Fibroblast of upper back skin (primary cell): ENCODE data around the gene MAGI2.
"Not testable (repeated sequence)": the region's sequence is repeated elsewhere in the genome, so short reads cannot be mapped to it uniquely, and the experiment has no call there.

Experiments used
- DNase-seq: peaks from one replicate; pipeline ENCODE4 v3.0.0-alpha.2; 2013

Gene MAGI2

GRCh38 chr7:78605119-78605518 lies 848.3 kb downstream of the MAGI2 start:
- DNase-seq, result peak; percentile 10

GRCh38 chr7:78601728-78602127 lies 851.7 kb downstream of the MAGI2 start:
- peak; percentile 17 for DNase-seq

- DNase-seq, result peak; percentile 51
Observed at GRCh38 chr7:78594156-78594555, 859.3 kb downstream of the MAGI2 start.

- no peak for DNase-seq
Observed at GRCh38 chr7:78588393-78588792, 865.1 kb downstream of the MAGI2 start.

GRCh38 chr7:78587443-78588044 lies 865.9 kb downstream of the MAGI2 start:
- peak; percentile 30 for DNase-seq

DNA sequence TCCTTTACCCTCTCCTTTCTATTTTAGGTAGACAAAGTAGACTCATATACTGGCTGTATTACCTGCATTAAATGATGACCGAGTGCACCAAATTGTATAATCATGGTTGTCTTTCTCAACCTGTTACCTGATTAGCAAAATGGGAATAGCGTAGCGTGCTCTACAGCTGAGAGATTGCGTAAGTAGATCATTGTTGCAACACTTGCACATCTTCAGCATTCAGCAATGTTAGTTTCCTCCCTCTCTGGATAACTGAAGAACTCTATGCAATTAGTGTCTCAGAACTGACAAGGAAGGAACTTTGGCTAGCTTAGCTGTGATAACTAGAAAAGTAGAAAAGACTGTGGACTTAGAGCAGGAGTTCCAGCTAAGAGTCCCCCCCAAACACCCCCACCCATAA lies 867.5 kb downstream of the MAGI2 start:
- no peak for DNase-seq

DNA sequence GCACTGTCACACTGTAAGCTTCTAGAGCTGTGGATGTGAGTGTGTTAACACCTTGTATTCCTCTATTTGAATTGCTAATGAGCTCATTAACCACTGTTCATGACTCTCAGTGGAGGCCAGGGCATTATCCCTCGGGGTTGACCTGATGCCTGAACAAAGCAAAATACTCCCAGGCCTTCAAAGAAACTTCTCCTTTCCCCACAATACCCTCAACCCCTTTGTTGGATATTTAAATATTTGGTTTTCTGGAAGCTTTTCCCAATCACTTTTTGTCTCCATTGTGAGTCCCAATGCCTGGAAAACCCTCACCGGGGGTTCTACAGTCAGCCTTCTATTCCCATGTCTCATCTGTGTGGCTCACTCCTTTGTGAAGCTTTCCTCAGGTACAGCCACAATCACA lies 874.8 kb downstream of the MAGI2 start:
- no peak for DNase-seq

DNA sequence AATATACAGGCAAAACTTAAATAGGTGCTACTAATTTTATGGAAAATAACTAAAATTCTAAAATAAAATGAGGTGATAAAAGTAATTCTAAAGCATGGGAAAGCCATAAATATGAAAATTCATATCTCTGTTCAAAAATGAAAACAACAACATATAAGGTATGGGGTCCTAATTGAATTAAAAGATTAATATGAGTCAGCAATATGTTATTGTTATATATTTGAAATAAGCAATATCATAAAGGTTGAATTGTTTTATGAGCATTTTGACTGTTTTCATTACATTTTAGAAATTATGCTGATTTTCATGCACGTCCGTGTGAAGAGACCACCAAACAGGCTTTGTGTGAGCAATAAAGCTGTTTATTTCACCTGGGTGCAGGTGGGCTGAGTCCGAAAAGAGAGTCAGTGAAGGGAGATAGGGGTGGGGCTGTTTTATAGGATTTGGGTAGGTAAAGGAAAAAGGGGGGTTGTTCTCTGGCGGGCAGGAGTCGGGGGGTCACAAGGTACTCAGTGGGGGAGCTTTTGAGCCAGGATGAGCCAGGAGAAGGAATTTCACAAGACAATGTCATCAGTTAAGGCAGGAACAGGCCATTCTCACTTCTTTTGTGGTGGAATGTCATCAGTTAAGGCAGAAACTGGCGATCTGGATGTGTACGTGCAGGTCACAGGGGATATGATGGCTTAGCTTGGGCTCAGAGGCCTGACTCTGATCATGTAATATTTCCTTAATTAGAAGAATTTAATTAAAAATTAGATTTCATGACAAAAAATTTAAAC lies 876.1 kb downstream of the MAGI2 start:
- DNase-seq, result not testable (repeated sequence)

GRCh38 chr7:78576236-78576635 lies 877.2 kb downstream of the MAGI2 start:
- peak; percentile 61 for DNase-seq

DNA sequence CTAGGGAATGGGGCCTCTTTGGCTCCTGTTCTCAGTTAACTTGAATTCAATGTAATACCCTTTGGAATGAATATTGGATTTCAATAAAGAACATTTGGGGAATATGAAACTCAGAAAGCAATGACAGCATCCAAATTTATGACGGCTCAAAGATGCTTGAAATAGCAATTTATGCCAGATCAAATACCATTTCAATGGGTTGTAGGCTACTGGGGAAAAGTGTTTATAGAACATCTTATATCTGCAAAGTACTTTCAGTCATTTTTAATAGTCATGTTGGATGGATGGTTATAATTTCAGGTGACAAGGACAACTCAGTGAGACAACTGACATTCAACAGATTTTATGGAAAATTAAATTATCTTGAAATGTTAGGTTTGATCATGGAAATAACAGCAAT lies 882.2 kb downstream of the MAGI2 start:
- peak; percentile 4 for DNase-seq

- no peak for DNase-seq
Observed at GRCh38 chr7:78568690-78569089, 884.8 kb downstream of the MAGI2 start.

- DNase-seq, result no peak
Observed at GRCh38 chr7:78567836-78568235, 885.6 kb downstream of the MAGI2 start.

DNA sequence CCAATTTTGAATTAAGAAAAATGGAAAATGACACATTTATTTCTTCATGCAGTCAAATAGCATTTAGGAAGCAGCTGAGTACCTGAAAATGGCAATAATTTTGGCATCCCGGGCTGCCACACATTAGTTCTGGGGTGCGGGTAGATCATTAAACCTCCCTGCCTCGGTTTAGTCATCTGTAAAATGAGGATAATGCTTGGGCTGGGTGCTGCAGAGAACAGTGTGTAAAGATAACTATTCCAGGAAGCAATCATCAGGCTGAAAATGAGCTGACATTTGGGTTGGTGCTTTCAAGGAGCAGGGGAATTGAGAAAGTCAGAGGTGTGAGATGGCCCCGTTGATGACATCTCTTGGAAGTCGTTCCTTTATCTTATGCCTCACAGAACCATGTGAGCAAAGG lies 887.7 kb downstream of the MAGI2 start:
- no peak for DNase-seq

- no peak for DNase-seq
Observed at GRCh38 chr7:78563191-78563590, 890.3 kb downstream of the MAGI2 start.

DNA sequence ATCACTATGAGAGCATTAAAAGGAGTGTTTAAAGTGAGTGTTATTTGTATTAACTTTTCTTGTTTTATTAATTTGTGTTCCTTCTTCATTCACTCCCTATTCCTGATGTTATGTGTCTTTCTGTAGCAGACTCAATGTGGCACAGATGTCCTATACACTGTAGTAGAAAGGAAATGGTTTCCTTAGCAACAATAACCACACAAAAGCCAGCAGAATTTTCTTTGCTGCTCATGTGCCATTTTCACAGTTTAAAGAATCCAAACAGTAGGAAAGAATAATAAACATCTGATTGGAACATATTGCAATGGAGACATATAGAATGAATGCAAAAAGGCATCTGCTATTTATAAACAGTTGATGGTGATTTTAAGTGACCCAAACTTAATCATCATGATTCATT lies 891.3 kb downstream of the MAGI2 start:
- peak; percentile 9 for DNase-seq

- no peak for DNase-seq
Observed at GRCh38 chr7:78558566-78558965, 894.9 kb downstream of the MAGI2 start.

DNA sequence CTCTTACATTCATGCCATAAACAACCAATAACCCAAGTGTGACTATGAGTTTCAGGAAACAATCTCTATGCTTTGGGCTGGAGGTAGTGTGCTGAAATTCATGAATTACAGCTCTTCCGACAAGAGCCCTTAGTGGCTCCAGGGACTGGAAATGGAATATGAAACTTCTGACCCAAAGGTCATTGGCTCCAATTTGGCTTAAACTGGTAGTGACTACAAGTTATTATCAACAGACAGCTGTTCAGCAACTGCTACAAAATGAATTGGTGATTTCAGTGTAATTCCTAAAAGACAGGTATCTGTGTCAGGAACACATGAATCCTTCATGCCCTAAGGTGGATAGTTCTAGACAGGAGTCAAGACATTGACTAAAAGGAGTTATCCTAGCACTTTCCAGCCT lies 909.5 kb downstream of the MAGI2 start:
- no peak for DNase-seq

GRCh38 chr7:78542981-78543380 lies 910.5 kb downstream of the MAGI2 start:
- DNase-seq, result no peak

- no peak for DNase-seq
Observed at GRCh38 chr7:78542541-78542940, 910.9 kb downstream of the MAGI2 start.

DNA sequence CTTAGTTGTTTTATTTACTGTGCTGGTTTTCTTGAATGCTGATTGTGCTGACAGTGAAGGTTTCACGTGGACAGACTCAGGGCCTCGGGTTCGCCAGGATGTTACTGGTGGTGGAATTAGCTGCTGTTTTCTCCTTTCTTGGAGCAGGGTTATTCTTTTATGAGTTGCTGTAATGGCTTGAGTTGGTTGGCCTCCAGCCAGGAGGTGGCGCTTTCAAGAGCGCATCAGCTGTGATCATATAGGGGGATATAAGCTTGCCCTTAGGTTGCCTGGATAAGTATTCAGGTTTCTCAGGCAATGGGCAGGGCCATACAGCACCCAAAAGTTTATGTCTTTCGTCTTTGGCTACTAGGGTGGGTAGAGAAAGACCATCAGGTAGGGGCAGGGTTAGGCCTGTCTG lies 913.6 kb downstream of the MAGI2 start:
- DNase-seq, result no peak

GRCh38 chr7:78535655-78536054 lies 917.8 kb downstream of the MAGI2 start:
- DNase-seq, result no peak

- peak; percentile 60 for DNase-seq
Observed at GRCh38 chr7:78530351-78530750, 923.1 kb downstream of the MAGI2 start.

DNA sequence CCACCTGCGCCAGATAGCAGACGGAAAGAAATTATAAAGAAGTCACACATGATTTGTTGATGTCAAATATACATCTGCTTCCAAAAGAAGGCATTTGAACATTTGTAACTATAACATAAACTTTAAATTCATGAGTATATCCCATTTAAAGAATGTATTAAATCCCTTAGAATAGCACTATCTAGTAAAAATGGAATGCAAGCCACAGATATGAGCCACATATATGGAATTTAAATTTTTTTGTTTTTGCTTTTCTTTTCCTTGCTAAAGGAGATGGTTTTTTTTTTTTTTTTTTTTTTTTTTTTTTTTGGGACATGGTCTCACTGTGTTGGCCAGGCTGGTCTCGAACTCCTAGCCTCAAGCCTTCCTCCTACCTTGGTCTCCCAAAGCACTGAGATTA lies 924.1 kb downstream of the MAGI2 start:
- peak; percentile 54 for DNase-seq

- DNase-seq, result no peak
Observed at GRCh38 chr7:78528964-78529363, 924.5 kb downstream of the MAGI2 start.

GRCh38 chr7:78523930-78524329 lies 929.5 kb downstream of the MAGI2 start:
- no peak for DNase-seq
